Muscle layer of duodenum (tissue), 2 donors: ENCODE results near the gene ANKRD49.

Experiments
- H3K27ac ChIP-seq: one replicate; pipeline ENCODE4 v1.7.0; 2013; ENCODE audit warnings: mild to moderate bottlenecking, low read length
- H3K27me3 ChIP-seq: one replicate; pipeline ENCODE4 v1.7.0; 2013; ENCODE audit warnings: low read depth, mild to moderate bottlenecking, control low read depth, low read length
- H3K36me3 ChIP-seq, 2 donors: one replicate each; pipeline ENCODE4 v1.7.0; 2013; ENCODE audit warnings: low read length in 2 of 2, control low read depth in 1 of 2, mild to moderate bottlenecking in 1 of 2; ENCODE audit not compliant: insufficient read depth in 2 of 2, control insufficient read depth in 1 of 2
- H3K4me1 ChIP-seq, 2 donors: one replicate each; pipeline ENCODE4 v1.7.0; 2013; ENCODE audit warnings: low read length in 2 of 2, mild to moderate bottlenecking in 2 of 2, control low read depth in 1 of 2, moderate library complexity in 1 of 2; ENCODE audit not compliant: insufficient read depth in 2 of 2, control insufficient read depth in 1 of 2
- H3K4me3 ChIP-seq, 2 donors: one replicate each; pipeline ENCODE4 v1.7.0; 2013; ENCODE audit warnings: low read length in 2 of 2, low read depth in 1 of 2, mild to moderate bottlenecking in 1 of 2
- H3K9me3 ChIP-seq, 2 donors: one replicate each; pipeline ENCODE4 v1.7.0; 2013; ENCODE audit warnings: low read length in 2 of 2, control low read depth in 1 of 2, mild to moderate bottlenecking in 1 of 2; ENCODE audit not compliant: control insufficient read depth in 1 of 2
- donor health status: healthy.

Gene ANKRD49

GRCh38 chr11:94493281-94494125 lies at the start of gene ANKRD49, which contains the start of gene MRE11:
Gene ANKRD49, plus strand, starts transcription at chr11:94493984. Its CDS starts 2,710 bp downstream, at chr11:94496694.
Gene MRE11, minus strand, starts transcription at chr11:94493844. Its CDS starts 1,043 bp downstream, at chr11:94492801.
- H3K36me3 ChIP-seq: peaks cover 35 to 39% of the 10 kb centered on the region in 2 donors
- H3K27me3 ChIP-seq: no peaks in the 10 kb centered on the region

GRCh38 chr11:94445641-94446040 lies 48.1 kb upstream of the ANKRD49 start:
- no peaks in the 10 kb centered on the region for H3K4me1 ChIP-seq
- no peaks in the 10 kb centered on the region for H3K9me3 ChIP-seq
- H3K36me3 ChIP-seq: peaks cover 23 to 49% of the 10 kb centered on the region in 2 donors
- H3K27ac ChIP-seq: no peak overlapping the region
- no peak overlapping the region for H3K4me3 ChIP-seq
- no peaks in the 10 kb centered on the region for H3K27me3 ChIP-seq

More at GRCh38 chr11:94493281-94494125, at the start of gene ANKRD49, which contains the start of gene MRE11:
- Histone ChIP-seq H3K4me1 (peaks cover 12 to 19% of the 10 kb centered on the region in 2 donors), H3K4me3 (peak within 1 kb of the TSS; percentile 92 to 96), H3K27ac (peak within 1 kb of the TSS; percentile 91), H3K9me3 (no peaks in the 10 kb centered on the region)

GRCh38 chr11:94447149-94447548 lies 46.6 kb upstream of the ANKRD49 start:
- H3K27me3 ChIP-seq: no peaks in the 10 kb centered on the region
- H3K36me3 ChIP-seq: peaks cover 19 to 38% of the 10 kb centered on the region in 2 donors
- H3K9me3 ChIP-seq: no peaks in the 10 kb centered on the region
- no peak overlapping the region for H3K4me3 ChIP-seq
- H3K27ac ChIP-seq: no peak overlapping the region
- no peaks in the 10 kb centered on the region for H3K4me1 ChIP-seq

- H3K36me3 ChIP-seq: peaks cover 15 to 27% of the 10 kb centered on the region in 2 donors
- no peak overlapping the region for H3K27ac ChIP-seq
- H3K9me3 ChIP-seq: no peaks in the 10 kb centered on the region
Observed at GRCh38 chr11:94449029-94449428, 44.8 kb upstream of the ANKRD49 start.

GRCh38 chr11:94449437-94449836 lies 44.3 kb upstream of the ANKRD49 start:
- Histone ChIP-seq H3K27ac (no peak overlapping the region), H3K9me3 (no peaks in the 10 kb centered on the region), H3K4me1 (no peaks in the 10 kb centered on the region), H3K36me3 (peaks cover 15 to 23% of the 10 kb centered on the region in 2 donors), H3K27me3 (no peaks in the 10 kb centered on the region), H3K4me3 (no peak overlapping the region)

More at GRCh38 chr11:94449029-94449428, 44.8 kb upstream of the ANKRD49 start:
- Histone ChIP-seq H3K4me1 (no peaks in the 10 kb centered on the region), H3K27me3 (no peaks in the 10 kb centered on the region), H3K4me3 (no peak overlapping the region)

GRCh38 chr11:94450048-94450447 lies 43.7 kb upstream of the ANKRD49 start:
- H3K4me3 ChIP-seq: no peak overlapping the region
- peaks cover 15 to 19% of the 10 kb centered on the region in 2 donors for H3K36me3 ChIP-seq
- H3K27me3 ChIP-seq: no peaks in the 10 kb centered on the region
- H3K4me1 ChIP-seq: no peaks in the 10 kb centered on the region
- no peaks in the 10 kb centered on the region for H3K9me3 ChIP-seq
- H3K27ac ChIP-seq: no peak overlapping the region

- no peaks in the 10 kb centered on the region for H3K27me3 ChIP-seq
- no peaks in the 10 kb centered on the region for H3K9me3 ChIP-seq
- no peak overlapping the region for H3K4me3 ChIP-seq
- no peak overlapping the region for H3K27ac ChIP-seq
- no peaks in the 10 kb centered on the region for H3K4me1 ChIP-seq
- peaks cover 0 to 3% of the 10 kb centered on the region in 2 donors for H3K36me3 ChIP-seq
Observed at GRCh38 chr11:94452988-94453387, 40.8 kb upstream of the ANKRD49 start.

- Histone ChIP-seq H3K4me3 (no peak overlapping the region), H3K9me3 (no peaks in the 10 kb centered on the region), H3K36me3 (peaks cover 0 to 3% of the 10 kb centered on the region in 2 donors), H3K4me1 (no peaks in the 10 kb centered on the region), H3K27ac (no peak overlapping the region), H3K27me3 (no peaks in the 10 kb centered on the region)
Observed at GRCh38 chr11:94454301-94454700, 39.5 kb upstream of the ANKRD49 start.

GRCh38 chr11:94455861-94456260 lies 37.9 kb upstream of the ANKRD49 start:
- Histone ChIP-seq H3K36me3 (peaks cover 8 to 14% of the 10 kb centered on the region in 2 donors), H3K9me3 (no peaks in the 10 kb centered on the region), H3K4me3 (no peak overlapping the region), H3K27me3 (no peaks in the 10 kb centered on the region), H3K27ac (no peak overlapping the region), H3K4me1 (no peaks in the 10 kb centered on the region)

- Histone ChIP-seq H3K9me3 (no peaks in the 10 kb centered on the region), H3K4me1 (no peaks in the 10 kb centered on the region), H3K36me3 (peaks cover 11 to 19% of the 10 kb centered on the region in 2 donors), H3K27me3 (no peaks in the 10 kb centered on the region), H3K4me3 (no peak overlapping the region), H3K27ac (no peak overlapping the region)
Observed at GRCh38 chr11:94457118-94458029, 36.4 kb upstream of the ANKRD49 start.

- Histone ChIP-seq H3K4me3 (no peak overlapping the region), H3K27me3 (no peaks in the 10 kb centered on the region), H3K27ac (no peak overlapping the region), H3K9me3 (no peaks in the 10 kb centered on the region), H3K36me3 (peaks cover 11 to 24% of the 10 kb centered on the region in 2 donors), H3K4me1 (no peaks in the 10 kb centered on the region)
Observed at GRCh38 chr11:94459576-94459975, 34.2 kb upstream of the ANKRD49 start.
